Endothelial cell (in vitro differentiated cells): ENCODE results near the gene PRAMEF11. TPM values are rescaled to one million over a fixed set of nuclear protein-coding genes. Genes with fewer than 3 reads are reported as not detected.

Source experiments
- DNase-seq: peaks from one replicate; pipeline ENCODE4 v3.0.0; 2021; ENCODE audit warnings: low spot score
- H3K27ac Mint-ChIP-seq: one replicate; pipeline ENCODE4 v1.8.0; 2021; ENCODE audit warnings: mixed read lengths, inconsistent platforms; ENCODE audit not compliant: unreplicated experiment
- H3K27me3 Mint-ChIP-seq: one replicate; pipeline ENCODE4 v1.8.0; 2021; ENCODE audit warnings: mild to moderate bottlenecking, moderate library complexity, mixed read lengths, inconsistent platforms; ENCODE audit not compliant: unreplicated experiment
- H3K36me3 Mint-ChIP-seq: one replicate; pipeline ENCODE4 v1.8.0; 2021; ENCODE audit warnings: mild to moderate bottlenecking, low read depth, mixed read lengths, inconsistent platforms; ENCODE audit not compliant: unreplicated experiment
- H3K4me1 Mint-ChIP-seq: one replicate; pipeline ENCODE4 v1.8.0; 2021; ENCODE audit warnings: mild to moderate bottlenecking, mixed read lengths, inconsistent platforms; ENCODE audit not compliant: unreplicated experiment
- H3K4me3 Mint-ChIP-seq: one replicate; pipeline ENCODE4 v1.8.0; 2021; ENCODE audit warnings: mild to moderate bottlenecking, mixed read lengths, inconsistent platforms; ENCODE audit not compliant: unreplicated experiment
- H3K9me3 Mint-ChIP-seq: one replicate; pipeline ENCODE4 v1.8.0; 2021; ENCODE audit warnings: mixed read lengths, inconsistent platforms; ENCODE audit not compliant: unreplicated experiment
- CTCF ChIP-seq: fragments of 200-600 bp; sonication (generic); IDR thresholded peaks from one replicate; pipeline ENCODE4 v1.5.0; 2021; ENCODE audit warnings: antibody characterized with exemption; ENCODE audit not compliant: unreplicated experiment
- total RNA-seq: library from RNA; stranded (reverse); fragmentation: NEBNext Ultra II Directional; extraction: Animal tissue kit (Norgen Biotek cat#: 25700); gene quantifications from one replicate; pipeline ENCODE4 v1.2.1, GENCODE V29; 2021; ENCODE audit not compliant: unreplicated experiment

The PRAMEF11 gene
- total RNA-seq, 1 donor from 2014 or later, result not detected

DNA sequence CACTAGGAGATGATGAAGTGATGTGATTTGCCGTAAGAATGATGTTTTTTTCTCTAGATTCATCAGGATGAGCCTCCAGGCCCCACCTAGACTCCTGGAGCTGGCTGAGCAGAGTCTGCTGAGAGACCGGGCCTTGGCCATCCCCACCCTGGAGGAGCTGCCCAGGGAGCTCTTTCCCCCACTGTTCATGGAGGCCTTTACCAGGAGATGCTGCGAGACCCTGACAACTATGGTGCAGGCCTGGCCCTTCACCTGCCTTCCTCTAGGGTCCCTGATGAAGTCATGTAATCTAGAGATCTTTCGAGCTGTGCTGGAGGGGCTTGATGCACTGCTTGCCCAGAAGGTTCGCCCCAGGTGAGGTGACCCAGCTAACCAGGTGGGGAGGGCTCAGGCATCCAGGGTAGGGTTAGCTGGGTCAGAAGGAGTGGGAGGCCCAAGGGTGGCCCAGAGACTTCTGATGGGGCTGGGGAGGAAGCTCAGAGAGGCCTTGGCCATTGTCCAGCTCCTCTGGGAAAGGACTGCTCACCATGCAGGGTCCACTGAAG lies 56.3 kb downstream of the PRAMEF11 start:
- no peak for TF ChIP-seq CTCF

More for the DNA sequence above, 56.3 kb downstream of the PRAMEF11 start:
- H3K9me3 Mint-ChIP-seq, result peaks cover 4% of the 10 kb centered on the region
- H3K4me1 Mint-ChIP-seq, result no peaks in the 10 kb centered on the region
- DNase-seq, result no peak
- no peaks in the 10 kb centered on the region for H3K36me3 Mint-ChIP-seq
- no peak overlapping the region for H3K4me3 Mint-ChIP-seq
- peaks cover 6% of the 10 kb centered on the region for H3K27me3 Mint-ChIP-seq
- no peak overlapping the region for H3K27ac Mint-ChIP-seq

Other genes starting within 250 kb of the PRAMEF11 start
- 5.7 TPM for gene DHRS3, start 213.2 kb downstream of the PRAMEF11 start, total RNA-seq
- gene AADACL4, start 187.3 kb downstream of the PRAMEF11 start, total RNA-seq, result not detected
- not detected for gene AADACL3, start 115.3 kb downstream of the PRAMEF11 start, total RNA-seq
- gene CFAP107, start 85.2 kb downstream of the PRAMEF11 start, total RNA-seq, result not detected
- not detected for gene PRAMEF12, start 57.7 kb downstream of the PRAMEF11 start, total RNA-seq
- not detected for gene PRAMEF1, start 40.0 kb downstream of the PRAMEF11 start, total RNA-seq
- not detected for gene HNRNPCL1, start 17.3 kb upstream of the PRAMEF11 start, total RNA-seq
- not detected for gene PRAMEF2, start 25.7 kb upstream of the PRAMEF11 start, total RNA-seq
- gene PRAMEF4, start 54.8 kb upstream of the PRAMEF11 start, total RNA-seq, result not detected
- gene PRAMEF10, start 66.9 kb upstream of the PRAMEF11 start, total RNA-seq, result not detected
- not detected for gene PRAMEF7, start 85.2 kb upstream of the PRAMEF11 start, total RNA-seq
- gene PRAMEF6, start 116.2 kb upstream of the PRAMEF11 start, total RNA-seq, result not detected
- not detected for gene PRAMEF27, start 225.2 kb upstream of the PRAMEF11 start, total RNA-seq
- gene HNRNPCL3, start 229.4 kb upstream of the PRAMEF11 start, total RNA-seq, result not detected
- gene PRAMEF25, start 239.4 kb upstream of the PRAMEF11 start, total RNA-seq, result not detected